HCT116 (cell line): Measurements from ENCODE around the gene SPAG4. TPM values are rescaled to one million over a fixed set of nuclear protein-coding genes. Genes with fewer than 3 reads are reported as not detected.

Experiments
- ATAC-seq: fragments of 200-7000 bp; cut with Tn5 transposase; 2 replicates; pipeline ENCODE4 v1.9.1; 2020; ENCODE audit warnings: mild to moderate bottlenecking, moderate library complexity
- BruUV-seq: library from RNA; stranded (reverse); fragments of 400-500 nt; replicated peaks from 2 replicates; lab custom pipeline; 2021; lab: Mats Ljungman, UMichigan
- CTCF ChIA-PET: fragments of 300-600 bp; sonication (Branson Sonifier 250); formaldehyde crosslinking; loops from one replicate; lab custom pipeline; 2021; ENCODE audit warnings: antibody characterized with exemption; lab: Charles Lee
- POLR2A ChIA-PET: fragments of 300-600, 350-600 bp; sonication (Branson Sonifier 250); formaldehyde crosslinking; loops from one replicate; lab custom pipeline; 2021; ENCODE audit warnings: antibody characterized with exemption; lab: Charles Lee
- RAD21 ChIA-PET, 2 experiments: fragments of 300-600 bp; sonication (Branson Sonifier 250); formaldehyde crosslinking; loops; one replicate each; lab custom pipeline; 2023; ENCODE audit warnings: low total read pairs in 2 of 2; ENCODE audit not compliant: uncharacterized antibody in 2 of 2, unreplicated experiment in 2 of 2, low non-redundant PET in 1 of 2; lab: Charles Lee
- DNase-seq: peaks from one replicate; pipeline ENCODE4 v3.0.0-alpha.2; 2010; ENCODE audit warnings: low read depth, low spot score
- H2AFZ ChIP-seq: fragments of 200-600 bp; shearing (Covaris generic), sonication (generic); 2 replicates; pipeline ENCODE4 v1.6.1; 2017; ENCODE audit warnings: low read depth, mixed run types, mixed read lengths, antibody characterized with exemption, low read length; ENCODE audit not compliant: poor library complexity, severe bottlenecking
- H3K27ac ChIP-seq: 2 replicates; pipeline ENCODE4 v1.5.1; 2012; ENCODE audit warnings: low read depth, low read length
- H3K27me3 ChIP-seq: fragments of 200-600 bp; sonication (generic); 2 replicates; pipeline ENCODE4 v1.6.1; 2016; ENCODE audit warnings: mixed run types, low read length, mixed read lengths; ENCODE audit not compliant: insufficient read depth
- H3K36me3 ChIP-seq, 2 experiments: fragments of 200-500 bp in 1 of 2; fragments of 200-600 bp in 1 of 2; sonication (Bioruptor generic) in 1 of 2; sonication (generic) in 1 of 2; 2 replicates each; pipeline versions ENCODE4 v1.5.1 to v1.6.1; 2014 to 2016; ENCODE audit warnings: low read length in 2 of 2, inconsistent platforms in 1 of 2, mixed read lengths in 1 of 2, mixed run types in 1 of 2; ENCODE audit not compliant: insufficient read depth in 2 of 2, control insufficient read depth in 1 of 2
- H3K4me1 ChIP-seq, 2 experiments: fragments of 200-600 bp in 1 of 2; sonication (generic) in 1 of 2; 2 replicates each; pipeline versions ENCODE4 v1.5.1 to v1.6.1; 2012 to 2017; ENCODE audit warnings: low read length in 2 of 2, inconsistent platforms in 1 of 2, mild to moderate bottlenecking in 1 of 2, mixed read lengths in 1 of 2, mixed run types in 1 of 2, moderate library complexity in 1 of 2; ENCODE audit not compliant: insufficient read depth in 2 of 2, control insufficient read depth in 1 of 2
- H3K4me2 ChIP-seq: fragments of 200-600 bp; sonication (generic); 2 replicates; pipeline ENCODE4 v1.6.1; 2017; ENCODE audit warnings: mixed run types, low read length, mixed read lengths
- H3K4me3 ChIP-seq, 2 experiments: fragments of 200-600 bp in 1 of 2; sonication (generic) in 1 of 2; replicated peaks in 1 of 2; 2 replicates each; pipeline ENCODE4 v1.5.1; 2011 to 2016; ENCODE audit warnings: low read length in 2 of 2, control low read depth in 1 of 2, low read depth in 1 of 2, mild to moderate bottlenecking in 1 of 2, mixed read lengths in 1 of 2, mixed run types in 1 of 2
- H3K79me2 ChIP-seq: fragments of 200-600 bp; sonication (generic); 2 replicates; pipeline ENCODE4 v1.6.1; 2017; ENCODE audit warnings: mild to moderate bottlenecking, mixed run types, low read length, moderate library complexity, mixed read lengths; ENCODE audit not compliant: insufficient read depth
- H3K9ac ChIP-seq: fragments of 200-600 bp; sonication (generic); 2 replicates; pipeline ENCODE4 v1.6.1; 2016; ENCODE audit warnings: low read length, mixed read lengths
- H3K9me2 ChIP-seq: fragments of 200-600 bp; sonication (generic), shearing (Covaris generic); 2 replicates; pipeline ENCODE4 v1.6.1; 2017; ENCODE audit warnings: mixed run types, mild to moderate bottlenecking, moderate library complexity; ENCODE audit not compliant: insufficient read depth
- H3K9me3 ChIP-seq, 2 experiments: fragments of 200-500 bp in 1 of 2; fragments of 200-600 bp in 1 of 2; sonication (Bioruptor generic) in 1 of 2; sonication (generic) in 1 of 2; 2 replicates each; pipeline ENCODE4 v1.6.1; 2014 to 2017; ENCODE audit warnings: low read length in 2 of 2, mixed read lengths in 2 of 2, inconsistent platforms in 1 of 2, low read depth in 1 of 2, mild to moderate bottlenecking in 1 of 2, mixed run types in 1 of 2, moderate library complexity in 1 of 2; ENCODE audit not compliant: control insufficient read depth in 1 of 2, insufficient read depth in 1 of 2
- H4K20me1 ChIP-seq: fragments of 200-600 bp; sonication (generic), shearing (Covaris generic); 2 replicates; pipeline ENCODE4 v1.6.1; 2017; ENCODE audit warnings: mixed run types, mild to moderate bottlenecking, moderate library complexity; ENCODE audit not compliant: insufficient read depth
- ATF3 ChIP-seq: IDR thresholded peaks from 2 replicates; pipeline ENCODE4 v1.6.1; 2012
- CBX3 ChIP-seq: IDR thresholded peaks from 2 replicates; pipeline ENCODE4 v1.6.1; 2012; ENCODE audit warnings: low read depth
- CTCF ChIP-seq, 3 experiments: fragments of 200-600 bp in 1 of 3; sonication (generic) in 1 of 3; IDR thresholded peaks in 2 of 3; conservative IDR thresholded peaks in 1 of 3; 2 replicates each; pipeline ENCODE4 v1.5.1; 2012 to 2017; ENCODE audit warnings: low read depth in 2 of 3, low read length in 2 of 3, antibody characterized with exemption in 1 of 3, borderline replicate concordance in 1 of 3, control low read depth in 1 of 3, mild to moderate bottlenecking in 1 of 3, mixed read lengths in 1 of 3, mixed run types in 1 of 3, moderate library complexity in 1 of 3; ENCODE audit not compliant: insufficient read depth in 1 of 3
- EZH2 ChIP-seq: fragments of 200-600 bp; sonication (generic); IDR thresholded peaks from 2 replicates; pipeline ENCODE4 v1.6.1; 2017; ENCODE audit warnings: antibody characterized with exemption, mixed run types
- EZH2phosphoT487 ChIP-seq: fragments of 200-600 bp; IDR thresholded peaks from 2 replicates; pipeline ENCODE4 v1.6.1; 2018; ENCODE audit warnings: antibody characterized with exemption, borderline replicate concordance
- FOSL1 ChIP-seq: IDR thresholded peaks from 2 replicates; pipeline ENCODE4 v1.6.1; 2012; ENCODE audit warnings: low read depth
- JUND ChIP-seq: IDR thresholded peaks from 2 replicates; pipeline ENCODE4 v1.6.1; 2012
- POLR2AphosphoS5 ChIP-seq: IDR thresholded peaks from 2 replicates; pipeline ENCODE4 v1.6.1; 2011; ENCODE audit warnings: mild to moderate bottlenecking, low read depth, low read length, moderate library complexity
- RAD21 ChIP-seq: IDR thresholded peaks from 2 replicates; pipeline ENCODE4 v1.6.1; 2012; ENCODE audit warnings: low read depth, mild to moderate bottlenecking
- REST ChIP-seq: IDR thresholded peaks from 2 replicates; pipeline ENCODE4 v1.6.1; 2012; ENCODE audit warnings: low read depth
- SIN3A ChIP-seq: IDR thresholded peaks from 2 replicates; pipeline ENCODE4 v1.6.1; 2012; ENCODE audit warnings: low read depth
- SP1 ChIP-seq: IDR thresholded peaks from 2 replicates; pipeline ENCODE4 v1.6.1; 2012; ENCODE audit warnings: low read depth
- SRF ChIP-seq: IDR thresholded peaks from 2 replicates; pipeline ENCODE4 v1.6.1; 2012; ENCODE audit warnings: low read depth
- ZBTB33 ChIP-seq: IDR thresholded peaks from 2 replicates; pipeline ENCODE4 v1.6.1; 2011; ENCODE audit warnings: mild to moderate bottlenecking, low read length, moderate library complexity; ENCODE audit not compliant: insufficient replicate concordance; ENCODE audit errors: extremely low read depth
- intact Hi-C: fragments of 100-400 bp; cut with micrococcal nuclease; formaldehyde crosslinking; loops from 2 replicates; pipeline ENCODE4 v1.10.0; 2022
- total RNA-seq: library from RNA; stranded (reverse); gene quantifications from one replicate; pipeline ENCODE4 v1.2.1, GENCODE V29; 2021; ENCODE audit not compliant: unreplicated experiment

SPAG4 gene
- total RNA-seq, 1 experiment from 2014 or later, result 6.2 TPM

GRCh38 chr20:35576816-35577215 lies 38.8 kb upstream of the SPAG4 start (continued):
- TF ChIP-seq REST (no peak), CBX3 (no peak)

- intact Hi-C loops, result no loop called here
- Histone ChIP-seq H3K4me2 (no peak overlapping the region), H3K79me2 (no peaks in the 10 kb centered on the region), H3K27me3 (no peaks in the 10 kb centered on the region), H3K36me3 (no peaks in the 10 kb centered on the region), H3K9me3 (no peaks in the 10 kb centered on the region), H3K9me2 (no peaks in the 10 kb centered on the region), H2AFZ (no peak overlapping the region), H3K27ac (no peak overlapping the region), H3K4me3 (no peak overlapping the region), H3K4me1 (no peaks in the 10 kb centered on the region), H3K9ac (no peak overlapping the region), H4K20me1 (no peaks in the 10 kb centered on the region)
- CTCF ChIA-PET, result no interaction called here
- no TSS peak for BruUV-seq
- RAD21 ChIA-PET, result no interaction called here
- no peak for DNase-seq
- POLR2A ChIA-PET, result no interaction called here
- no peak for ATAC-seq
- no peak for TF ChIP-seq EZH2
- TF ChIP-seq RAD21, result no peak
- no peak for TF ChIP-seq POLR2AphosphoS5
- no peak for TF ChIP-seq FOSL1
- no peak for TF ChIP-seq SIN3A
- TF ChIP-seq REST, result no peak
- no peak for TF ChIP-seq ZBTB33
- no peak for TF ChIP-seq EZH2phosphoT487
- no peak for TF ChIP-seq CBX3
- TF ChIP-seq SP1, result no peak
- no peak for TF ChIP-seq CTCF (IDR thresholded peaks at IDR 0.05 in 2 of 3, conservative IDR thresholded peaks at IDR 0.05 in 1 of 3; ENCODE audit: borderline replicate concordance in 1 of 3, insufficient read depth in 1 of 3, low read depth in 2 of 3, low read length in 2 of 3)
- TF ChIP-seq JUND, result no peak
- no peak for TF ChIP-seq ATF3
- no peak for TF ChIP-seq SRF
Observed at GRCh38 chr20:35578469-35578868, 37.2 kb upstream of the SPAG4 start.
